ENCODE data around the gene ACSM3.
A peak's percentile ranks its signal among the peaks of the same experiment; 100 is the strongest.

Gene ACSM3

DNA sequence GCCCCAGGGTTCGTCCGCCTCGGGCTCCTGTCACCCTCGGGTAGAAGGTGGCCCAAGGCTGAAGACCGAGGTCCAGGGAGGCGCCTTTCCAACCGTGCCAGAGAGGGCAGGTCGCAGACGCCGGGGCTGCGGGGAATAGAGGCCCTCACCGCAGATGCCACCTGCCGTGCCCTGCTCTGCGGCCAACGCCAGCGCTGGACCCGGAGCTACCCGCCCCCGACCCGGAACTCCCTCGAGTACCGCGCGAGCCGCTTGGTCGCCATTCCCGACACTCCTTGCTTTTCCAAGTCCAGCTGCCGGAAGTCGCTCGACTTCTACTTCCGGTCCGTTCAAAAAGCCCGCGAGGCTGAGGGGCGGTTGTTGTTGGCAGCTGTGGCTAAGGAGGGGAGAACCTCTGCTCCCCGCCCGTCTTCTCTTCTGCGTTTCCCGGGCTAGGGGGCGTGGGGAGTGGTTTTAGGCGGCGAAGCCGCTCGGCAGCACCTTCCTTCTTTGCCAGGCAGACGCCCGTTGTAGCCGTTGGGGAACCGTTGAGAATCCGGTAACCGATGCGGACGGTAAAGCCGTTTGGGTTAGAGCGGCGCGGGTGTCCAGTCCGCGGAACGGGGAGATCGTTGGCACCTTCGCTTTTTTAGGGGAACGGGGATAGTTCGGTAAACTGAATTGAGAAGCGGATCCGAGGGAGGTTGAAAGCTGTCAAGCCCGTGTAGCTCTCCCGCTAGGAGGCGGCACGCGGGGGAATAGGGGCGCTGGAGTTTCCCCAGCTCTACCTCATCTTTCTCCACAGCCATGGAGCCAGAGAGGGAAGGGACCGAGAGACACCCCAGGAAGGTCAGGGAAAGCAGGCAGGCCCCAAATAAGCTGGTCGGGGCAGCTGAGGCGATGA, 42.6 kb downstream of the ACSM3 start, which contains the start of the genes ERI2 and REXO5:
Gene ERI2 (minus strand): TSS at position 305 of the 883 bp plus-strand sequence. CDS start 42 bp downstream, at position 263.
Gene REXO5 (plus strand): TSS at position 360 of the 883 bp plus-strand sequence. CDS start 427 bp downstream, at position 787.
- peak; percentile 86 for DNase-seq

GRCh38 chr16:20807862-20808261, 44.0 kb downstream of the ACSM3 start:
- no peak for DNase-seq

- no peak for DNase-seq
Observed at GRCh38 chr16:20811889-20812439, 48.1 kb downstream of the ACSM3 start.

DNA sequence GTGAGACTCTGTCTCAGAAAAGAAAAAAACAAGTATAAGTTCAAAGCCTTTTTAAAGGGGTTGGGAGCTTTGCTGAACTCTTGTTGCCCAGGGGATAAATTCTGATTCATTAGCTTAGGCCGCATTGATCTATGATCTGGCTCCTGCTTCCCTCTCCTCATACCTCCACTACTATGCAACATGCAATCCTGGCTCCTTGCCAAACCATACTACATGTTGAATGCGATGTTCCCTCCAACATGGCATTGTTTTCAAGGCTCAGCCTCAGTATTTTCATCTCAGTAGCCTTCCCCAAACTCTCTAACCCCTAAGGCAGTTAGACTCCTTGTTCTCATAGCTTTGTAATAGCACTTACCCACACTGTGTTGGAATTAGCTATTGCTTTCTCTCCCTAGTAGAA, 48.7 kb downstream of the ACSM3 start:
- no peak for DNase-seq

- DNase-seq = no peak
Observed at GRCh38 chr16:20814784-20815183, 51.0 kb downstream of the ACSM3 start.

GRCh38 chr16:20818929-20819585, 55.2 kb downstream of the ACSM3 start:
- no peak for DNase-seq

GRCh38 chr16:20821682-20822081, 57.9 kb downstream of the ACSM3 start:
- DNase-seq = no peak

DNA sequence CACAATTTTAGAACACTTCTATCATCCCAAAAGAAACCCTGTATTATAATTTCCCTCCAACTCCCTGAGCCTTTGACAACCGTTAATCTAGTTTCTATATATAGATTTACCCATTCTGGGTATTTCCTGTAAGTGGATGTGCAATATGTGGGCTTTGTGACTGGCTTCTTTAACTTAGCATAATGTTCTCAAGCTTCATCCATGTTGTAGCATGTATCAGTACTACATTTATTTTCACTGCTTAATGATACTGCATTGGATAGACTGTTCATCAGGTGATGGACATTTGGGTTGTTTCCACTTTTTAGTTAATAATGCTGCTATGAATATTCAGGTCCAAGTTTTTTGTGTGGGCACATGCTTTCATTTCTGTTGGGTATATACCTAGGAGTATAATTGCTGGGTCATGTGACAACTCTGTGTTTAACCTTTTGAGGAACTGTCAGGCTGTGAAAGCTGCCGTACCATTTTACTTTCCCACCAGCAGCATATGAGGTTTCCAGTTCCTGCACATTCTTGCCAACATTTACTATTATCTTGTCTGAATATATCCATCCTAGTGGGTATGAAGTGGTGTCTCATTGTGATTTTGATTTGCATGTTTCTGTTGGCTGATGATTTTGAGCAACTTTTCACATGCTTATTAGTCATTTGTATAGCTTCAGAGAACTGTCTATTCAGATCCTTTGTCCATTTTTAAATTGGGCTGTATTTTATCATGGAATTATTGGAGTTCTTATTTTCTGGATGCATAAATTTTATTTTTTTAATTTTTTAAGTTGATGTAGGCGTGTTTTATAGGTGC, 58.9 kb downstream of the ACSM3 start:
- DNase-seq = no peak

DNA sequence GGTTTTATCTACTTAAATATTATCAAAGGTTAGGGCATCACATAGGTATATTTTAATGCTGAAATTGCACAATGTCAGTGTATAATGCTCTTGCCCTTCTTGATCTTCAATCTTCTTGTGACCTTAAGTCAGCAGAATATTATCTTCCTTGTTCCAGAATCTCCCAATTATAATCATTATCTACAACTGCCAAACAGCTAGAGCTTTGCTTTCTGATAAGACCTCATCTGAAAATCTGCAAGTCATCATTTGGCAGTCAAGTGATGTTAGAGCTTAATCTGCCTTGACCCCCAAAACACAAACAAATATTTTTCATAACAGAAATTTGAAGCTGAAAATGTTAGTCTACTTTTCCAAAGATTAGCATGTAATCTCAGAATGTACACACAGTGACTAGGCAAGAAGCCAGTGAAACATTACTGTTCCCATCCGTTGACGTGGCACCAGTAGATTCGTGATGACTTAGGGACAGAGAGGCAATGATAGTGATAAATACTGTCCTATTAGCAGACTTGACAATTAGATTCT, 62.3 kb downstream of the ACSM3 start:
- no peak for DNase-seq

- DNase-seq = no peak
Observed at GRCh38 chr16:20829536-20829935, 65.7 kb downstream of the ACSM3 start.

DNA sequence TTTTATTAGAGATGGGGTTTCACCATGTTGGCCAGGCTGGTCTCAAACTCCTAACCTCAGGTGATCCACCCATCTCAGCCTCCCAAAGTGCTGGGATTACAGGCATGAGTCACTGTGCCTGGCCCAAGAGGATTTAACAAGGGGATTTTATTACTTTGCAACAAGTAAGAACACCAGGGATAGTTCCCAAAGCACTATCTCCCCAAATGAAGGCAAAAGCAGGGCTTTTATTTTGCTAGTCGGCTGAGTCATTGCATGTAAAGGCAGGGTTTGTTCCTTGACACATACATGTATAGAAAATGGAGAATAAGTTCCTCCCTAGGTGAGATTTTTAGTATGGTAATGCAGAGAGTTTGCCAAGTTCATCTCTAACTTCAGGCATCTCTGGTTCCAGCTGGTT, 66.6 kb downstream of the ACSM3 start:
- no peak for DNase-seq

DNA sequence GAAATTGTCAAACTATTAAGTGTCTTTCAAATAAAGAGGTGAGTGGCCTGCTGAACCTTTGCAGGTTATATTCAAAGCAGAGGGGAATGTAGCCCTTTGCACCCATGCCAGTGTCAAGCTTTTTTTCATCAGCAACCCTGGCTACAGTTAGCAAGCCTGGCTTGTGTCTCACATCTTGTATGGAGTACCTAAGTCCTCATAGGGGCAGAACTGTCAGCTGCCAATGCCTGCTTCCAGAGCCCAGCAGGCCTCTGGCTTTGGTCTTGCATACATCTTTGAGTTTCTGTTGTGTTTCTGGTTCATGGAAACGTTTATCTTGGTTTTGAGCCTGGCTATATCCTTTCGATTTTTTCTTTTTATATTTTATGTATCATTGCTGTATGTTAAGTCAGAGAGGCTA, 69.3 kb downstream of the ACSM3 start:
- DNase-seq = no peak

GRCh38 chr16:20838240-20838639, 74.4 kb downstream of the ACSM3 start:
- DNase-seq = no peak

DNA sequence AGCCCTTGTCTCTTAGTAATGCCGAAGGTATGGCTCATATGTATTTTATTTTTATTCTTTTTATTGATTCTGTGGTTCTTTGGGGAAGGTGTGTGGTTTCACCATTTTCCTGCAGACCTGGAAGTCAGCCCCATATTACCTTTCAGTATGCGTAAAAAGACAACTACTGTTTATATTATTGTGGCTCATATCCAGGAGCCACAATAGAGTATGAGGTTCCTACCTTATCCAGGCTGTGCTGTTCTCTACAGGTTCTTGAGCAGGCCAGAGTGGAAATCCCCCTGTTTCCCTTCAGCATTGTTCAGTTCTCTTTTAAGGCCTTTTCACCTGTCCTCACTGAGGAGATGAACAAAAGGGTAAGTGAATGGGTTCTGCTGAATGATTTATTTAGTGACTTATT, 75.7 kb downstream of the ACSM3 start:
- DNase-seq = no peak

- DNase-seq = no peak
Observed at GRCh38 chr16:20844054-20844453, 80.2 kb downstream of the ACSM3 start.

GRCh38 chr16:20844588-20844987, 80.8 kb downstream of the ACSM3 start:
- no peak for DNase-seq

- DNase-seq = no peak
Observed at GRCh38 chr16:20846030-20846429, 82.2 kb downstream of the ACSM3 start.

- no peak for DNase-seq
Observed at GRCh38 chr16:20846551-20846950, 82.7 kb downstream of the ACSM3 start.
